HG03064 (cell line): Measurements from ENCODE around the gene DDX3X.
"Not testable (repeated sequence)": the region's sequence is repeated elsewhere in the genome, so short reads cannot be mapped to it uniquely, and the experiment has no call there.

Source experiments
- ATAC-seq: cut with Tn5 transposase; IDR thresholded peaks from one replicate; pipeline ENCODE4 v1.9.1; 2021; ENCODE audit warnings: low read depth; ENCODE audit not compliant: unreplicated experiment

The DDX3X gene

GRCh38 chrX:41407816-41408215 lies 73.9 kb downstream of the DDX3X start:
- no peak for ATAC-seq

- ATAC-seq = no peak
These were observed 74.6 kb downstream of the DDX3X start for GRCh38 chrX:41408576-41408975.

GRCh38 chrX:41409006-41409405 lies 75.0 kb downstream of the DDX3X start:
- no peak for ATAC-seq

GRCh38 chrX:41411222-41411621 lies 77.3 kb downstream of the DDX3X start:
- ATAC-seq = not testable (repeated sequence)

- no peak for ATAC-seq
These were observed 78.5 kb downstream of the DDX3X start for GRCh38 chrX:41412261-41413081.
